ENCODE measurements around the gene MAP3K7CL.
A peak's percentile ranks its signal among the peaks of the same experiment; 100 is the strongest.
"Not testable (repeated sequence)": the region's sequence is repeated elsewhere in the genome, so short reads cannot be mapped to it uniquely, and the experiment has no call there.

MAP3K7CL gene

DNA sequence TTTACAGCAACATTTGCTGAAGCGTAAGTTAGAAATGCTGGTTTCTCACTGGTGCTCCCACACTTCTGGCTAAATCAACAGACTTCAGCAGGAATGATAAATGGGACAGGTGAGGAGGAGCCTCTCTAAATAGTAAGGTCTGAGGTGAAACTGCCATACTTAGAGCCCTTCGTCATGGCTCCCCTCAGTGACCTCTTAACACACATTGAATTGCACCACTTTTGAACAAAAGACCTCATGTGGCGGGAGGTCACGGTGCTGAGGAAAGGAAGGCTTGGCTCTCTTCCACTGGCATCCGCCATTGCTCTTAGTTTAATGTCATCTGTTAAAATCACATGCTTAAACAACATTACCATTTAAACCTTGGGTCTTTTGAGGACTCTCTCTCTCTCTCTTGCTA is 3.4 kb downstream of the MAP3K7CL start:
- no peak for DNase-seq (ENCODE audit: low read depth)

DNA sequence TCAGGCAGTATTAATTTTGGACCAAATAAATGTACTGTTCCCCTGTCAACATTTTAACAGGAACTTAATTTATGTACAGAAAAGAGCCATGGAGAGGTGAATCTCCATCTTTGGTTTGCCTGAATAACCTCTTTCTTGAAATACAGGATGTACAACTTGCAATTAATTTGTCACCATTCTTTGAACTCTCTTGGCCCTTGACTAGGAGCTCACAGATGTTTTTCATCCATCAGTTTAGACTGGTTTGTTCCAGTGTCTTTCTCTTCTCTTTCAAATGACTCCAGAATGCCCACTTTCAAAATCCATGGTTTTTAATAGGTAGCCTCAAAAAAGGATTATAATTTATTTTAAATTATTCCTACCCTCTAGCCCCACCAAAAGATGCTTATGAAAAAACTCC is 5.0 kb downstream of the MAP3K7CL start:
- no peak for DNase-seq (ENCODE audit: low read depth)

DNA sequence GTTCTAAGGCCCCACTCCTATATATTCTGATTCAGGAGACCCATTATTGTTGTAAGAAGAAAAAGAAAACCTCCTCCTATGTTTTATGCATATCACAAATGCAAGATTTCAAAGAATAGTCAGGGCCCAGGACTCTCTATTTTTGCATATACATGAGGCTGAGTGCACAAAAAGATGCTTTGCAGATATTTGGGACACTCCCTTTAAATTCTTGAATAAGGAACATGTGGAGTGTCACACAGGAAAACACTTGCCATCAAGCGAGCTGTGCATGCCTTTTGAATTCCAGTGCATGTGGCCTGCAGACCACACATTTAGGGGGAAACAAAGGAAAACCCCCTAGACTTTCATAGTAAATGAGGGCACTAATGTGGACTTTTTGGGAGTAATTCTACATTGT is 5.6 kb downstream of the MAP3K7CL start:
- DNase-seq (ENCODE audit: low read depth), result no peak

DNA sequence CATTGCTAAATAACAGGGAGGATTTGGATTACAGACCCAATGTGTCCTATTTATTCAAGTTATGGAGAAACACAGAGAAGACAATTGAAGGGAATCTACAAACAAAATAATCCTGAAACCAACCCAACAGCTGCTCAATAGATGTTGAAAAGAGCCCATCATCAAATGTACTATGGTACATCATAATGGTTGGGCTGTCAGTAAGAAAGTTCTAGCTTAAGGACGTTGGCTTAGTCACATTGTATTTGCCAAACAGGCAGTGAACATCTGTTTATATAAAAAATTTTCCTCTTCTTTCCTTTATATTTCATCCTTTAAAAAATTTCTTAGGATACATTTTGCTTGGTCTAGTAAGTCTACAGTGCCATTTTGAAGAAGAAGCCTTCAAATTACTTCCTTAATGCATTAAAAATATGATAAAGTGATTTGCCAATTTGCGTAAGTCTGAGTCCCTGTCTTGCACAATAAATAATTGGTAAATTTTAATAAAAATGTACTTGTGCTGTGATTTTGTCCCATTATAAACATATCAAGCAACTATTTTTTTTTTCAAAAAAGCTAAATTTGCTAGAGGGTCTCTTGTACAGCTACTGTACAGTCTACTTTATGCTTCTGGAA is 14.4 kb downstream of the MAP3K7CL start:
- no peak for DNase-seq (ENCODE audit: low read depth)

DNA sequence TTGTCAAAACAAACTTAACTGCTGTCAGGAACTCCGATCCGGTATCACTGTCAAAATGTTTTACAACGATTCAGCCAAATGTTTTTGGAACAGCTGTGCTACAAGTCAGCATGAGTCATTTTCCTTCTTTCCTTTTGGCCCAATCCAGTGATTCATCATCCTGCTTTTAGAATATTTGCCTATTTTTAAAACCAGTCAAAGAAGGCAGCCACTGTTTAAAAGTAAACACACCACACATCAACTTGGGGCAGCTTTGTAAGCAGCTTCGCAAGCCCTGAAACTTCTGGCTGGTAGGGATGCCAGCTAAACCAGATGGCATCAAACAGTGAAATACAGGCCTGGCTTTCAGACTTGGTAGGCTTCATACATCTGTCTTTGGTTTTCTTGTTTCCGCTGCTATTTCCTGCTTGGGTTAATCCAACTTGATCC is 14.9 kb downstream of the MAP3K7CL start:
- peak; percentile 93 for DNase-seq (ENCODE audit: low read depth)

DNA sequence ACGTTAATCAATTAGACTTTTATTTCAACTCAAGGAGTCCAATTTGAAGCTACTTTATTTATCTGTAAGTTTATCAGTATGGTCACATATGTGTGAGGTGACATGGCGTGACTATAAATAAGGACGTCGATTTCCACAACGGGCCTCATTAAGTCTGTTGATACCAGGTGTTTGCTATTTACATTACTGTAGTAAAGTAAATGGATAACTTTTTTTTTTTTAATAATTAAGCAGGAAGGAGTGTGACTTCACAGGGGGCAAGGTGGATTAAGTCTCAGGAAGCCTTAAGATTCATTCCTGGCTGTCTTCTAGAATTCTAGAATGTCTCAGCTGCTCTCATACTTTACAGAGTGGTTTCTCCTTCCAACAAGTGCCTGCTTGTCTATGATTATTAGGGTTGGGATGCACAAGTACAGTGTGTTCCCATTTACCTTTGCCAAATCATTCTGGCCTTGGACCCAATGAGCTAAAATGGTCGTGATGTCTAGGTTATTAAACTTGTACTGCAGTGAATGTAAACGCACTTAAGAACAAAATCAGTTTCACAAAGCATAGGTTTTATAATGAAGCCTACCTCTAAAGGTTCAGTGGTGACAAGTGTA is 15.5 kb downstream of the MAP3K7CL start:
- DNase-seq (ENCODE audit: low read depth), result no peak

DNA sequence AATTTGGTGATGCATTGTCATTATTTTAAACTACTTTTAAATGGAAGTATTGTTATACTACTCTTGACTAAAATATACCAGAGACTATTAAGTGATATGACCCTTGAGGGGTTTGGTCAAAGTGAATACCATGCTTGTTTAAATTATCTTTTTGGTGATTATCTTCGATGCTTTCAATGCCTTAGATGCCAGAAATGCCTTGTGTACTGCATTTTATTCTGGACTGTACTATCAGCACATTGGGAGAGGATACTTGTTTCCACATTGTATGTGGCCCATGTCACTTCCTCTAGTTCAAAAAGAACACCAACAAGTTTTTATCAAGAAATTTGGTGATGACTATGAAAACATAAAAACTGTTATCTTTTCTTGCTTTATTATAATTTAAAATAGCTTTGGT is 16.3 kb downstream of the MAP3K7CL start:
- DNase-seq (ENCODE audit: low read depth), result no peak

DNA sequence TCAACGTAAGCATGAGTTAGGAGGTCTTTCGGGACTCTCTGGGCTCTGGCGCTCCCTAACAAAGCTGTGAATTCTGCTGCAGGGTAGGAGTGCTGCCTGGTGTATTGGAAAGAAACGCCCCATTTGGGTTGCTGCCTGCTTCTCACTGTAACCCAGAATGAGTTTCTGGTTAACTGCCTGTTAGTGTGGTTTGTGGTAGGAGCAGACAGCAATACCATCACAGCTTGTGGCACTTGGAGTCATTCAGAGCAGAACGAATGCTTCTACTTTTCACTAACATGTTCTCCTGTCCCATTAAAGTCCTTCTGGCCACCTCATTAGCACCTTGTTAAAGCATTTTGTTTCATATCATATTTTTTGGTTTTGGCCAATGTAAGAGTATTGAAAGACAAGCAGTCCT is 18.1 kb downstream of the MAP3K7CL start:
- DNase-seq (ENCODE audit: low read depth), result no peak

DNA sequence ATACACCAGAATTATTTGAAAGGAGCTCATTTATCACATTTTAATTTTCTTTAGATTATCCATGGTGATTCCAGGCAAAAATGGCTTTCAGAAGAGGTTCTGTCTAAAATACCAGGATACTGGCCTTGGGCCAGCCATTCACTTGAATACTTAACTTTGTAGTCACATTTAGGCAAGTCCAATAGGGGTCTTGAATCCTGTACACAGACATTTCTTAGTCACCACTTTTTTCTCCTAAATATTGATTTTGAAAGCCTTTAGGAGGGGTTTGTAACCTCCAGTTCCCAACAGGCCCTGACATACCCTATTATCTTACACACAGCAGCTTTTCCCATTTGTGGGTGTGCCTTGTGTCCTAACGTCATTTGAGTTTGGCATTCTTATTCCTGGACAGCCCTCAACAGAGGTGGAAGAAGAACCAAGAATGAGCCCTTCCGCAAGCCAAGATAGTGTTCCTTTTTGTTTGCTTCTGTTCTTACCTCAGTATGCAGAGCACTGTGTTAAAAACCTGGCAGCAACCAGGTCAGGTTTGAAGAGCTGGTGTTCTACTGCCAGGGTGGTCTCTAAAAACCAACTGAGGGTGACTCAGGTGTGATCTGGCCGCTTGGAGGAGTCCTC is 19.5 kb downstream of the MAP3K7CL start:
- DNase-seq (ENCODE audit: low read depth), result no peak

DNA sequence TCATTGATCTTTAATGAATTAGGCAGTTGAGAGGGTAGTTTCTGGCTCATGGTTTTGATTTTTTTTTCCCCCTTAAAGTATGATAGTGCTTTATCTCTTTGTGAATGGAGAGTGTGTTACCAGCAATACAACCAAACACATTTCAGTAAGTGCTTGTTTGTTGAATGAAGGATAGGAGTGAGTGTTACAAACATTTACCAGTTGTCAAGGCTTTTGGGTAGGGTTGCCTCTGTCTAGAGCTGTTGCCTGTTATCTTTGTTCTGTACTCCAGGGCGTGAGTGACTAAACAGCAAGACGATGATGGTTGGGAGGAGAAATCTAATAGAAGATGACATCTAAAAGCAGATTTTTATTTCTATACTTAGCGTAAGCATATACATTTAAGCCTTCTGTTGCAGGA is 21.5 kb downstream of the MAP3K7CL start:
- DNase-seq (ENCODE audit: low read depth), result no peak

DNA sequence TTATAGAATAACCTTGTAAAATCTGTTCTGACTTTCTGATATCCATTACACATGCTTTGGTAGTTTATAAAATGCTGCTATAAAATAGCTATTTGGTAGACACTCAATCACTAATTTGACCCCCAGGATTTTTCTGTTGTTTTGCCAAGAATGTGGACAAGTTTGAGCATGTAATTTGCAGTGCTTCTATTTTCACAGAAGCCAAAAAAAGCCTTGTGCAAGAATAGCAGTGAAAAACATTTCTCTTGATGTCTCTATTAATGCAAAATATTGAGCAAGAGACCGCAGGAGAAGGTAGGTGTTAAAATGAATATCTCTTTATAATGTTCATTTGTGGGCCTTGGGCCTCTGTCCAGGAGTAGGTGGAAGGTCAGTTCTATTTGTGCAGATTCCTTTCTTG is 22.5 kb downstream of the MAP3K7CL start:
- DNase-seq (ENCODE audit: low read depth), result no peak

DNA sequence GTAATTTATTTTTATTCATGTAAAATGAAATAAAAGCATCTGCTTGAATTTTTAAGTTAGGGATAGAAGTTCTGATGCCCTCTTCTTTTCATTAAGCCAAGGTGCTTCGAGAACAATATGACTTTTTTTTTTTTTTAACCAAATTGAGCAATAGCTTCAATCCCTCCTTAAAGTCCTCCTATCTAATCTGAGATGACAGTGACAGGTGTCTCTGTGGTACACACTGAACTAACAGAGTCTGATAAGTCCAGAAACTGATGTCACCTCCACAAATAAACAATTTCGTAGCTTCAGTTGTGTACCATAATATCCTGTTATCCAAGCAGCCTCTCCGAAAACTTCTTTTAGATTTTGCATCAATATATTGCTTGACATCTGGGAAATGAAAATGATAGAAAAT is 23.8 kb downstream of the MAP3K7CL start:
- no peak for DNase-seq (ENCODE audit: low read depth)

DNA sequence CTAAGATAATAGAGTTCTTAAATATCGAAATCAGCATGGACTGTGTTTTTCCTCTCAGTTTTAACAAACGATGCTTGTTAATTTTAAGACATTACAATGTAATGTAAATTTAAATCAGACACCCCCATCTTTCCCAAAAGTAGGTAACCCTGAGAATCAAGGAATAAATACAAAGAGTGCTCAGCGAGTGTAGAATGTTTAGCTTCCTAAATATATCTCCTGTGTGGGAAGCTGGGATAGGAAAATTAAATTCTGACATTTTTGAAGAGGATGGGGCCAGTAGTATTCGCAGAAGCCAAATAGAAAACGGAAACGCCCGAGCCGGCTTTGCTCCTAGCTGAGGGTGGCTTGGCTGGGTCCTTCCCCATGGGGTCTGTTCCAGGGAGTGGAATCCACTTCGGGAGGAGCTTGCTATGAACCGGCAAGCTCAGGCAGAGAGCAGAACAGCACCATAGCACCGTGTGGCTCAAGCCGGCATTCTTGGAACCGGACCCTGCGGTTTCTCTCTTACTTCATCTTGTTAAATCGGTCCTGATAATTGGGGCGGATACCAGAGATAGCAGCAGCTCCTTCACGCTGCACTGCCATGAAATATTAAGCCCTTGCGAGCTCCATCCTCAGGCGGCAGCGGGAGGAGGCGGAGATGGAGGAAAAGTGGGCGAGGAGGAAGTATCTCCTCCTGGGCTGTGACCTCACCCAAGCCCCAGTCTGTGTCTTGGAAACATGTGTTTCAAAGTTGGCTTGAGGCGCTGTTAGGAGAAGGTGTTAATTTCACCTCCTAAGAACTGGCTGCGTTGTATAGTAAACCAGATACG is 24.9 kb downstream of the MAP3K7CL start:
- DNase-seq (ENCODE audit: low read depth), result no peak

DNA sequence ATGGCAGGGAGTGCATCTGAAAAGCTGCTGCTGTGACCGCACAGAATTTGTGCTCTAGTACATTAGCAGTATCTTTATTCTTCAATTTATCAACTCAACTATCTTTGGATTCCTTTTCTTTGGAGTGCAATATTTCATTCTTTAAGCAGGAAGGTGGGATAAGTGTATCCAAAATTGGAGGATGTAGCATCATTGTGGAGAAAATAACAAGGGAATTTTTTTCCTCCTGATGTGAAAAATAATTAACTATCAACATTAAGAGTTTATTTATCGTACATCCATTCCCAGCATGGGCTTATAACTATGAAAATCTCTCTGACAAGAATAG is 25.5 kb downstream of the MAP3K7CL start:
- no peak for DNase-seq (ENCODE audit: low read depth)

DNA sequence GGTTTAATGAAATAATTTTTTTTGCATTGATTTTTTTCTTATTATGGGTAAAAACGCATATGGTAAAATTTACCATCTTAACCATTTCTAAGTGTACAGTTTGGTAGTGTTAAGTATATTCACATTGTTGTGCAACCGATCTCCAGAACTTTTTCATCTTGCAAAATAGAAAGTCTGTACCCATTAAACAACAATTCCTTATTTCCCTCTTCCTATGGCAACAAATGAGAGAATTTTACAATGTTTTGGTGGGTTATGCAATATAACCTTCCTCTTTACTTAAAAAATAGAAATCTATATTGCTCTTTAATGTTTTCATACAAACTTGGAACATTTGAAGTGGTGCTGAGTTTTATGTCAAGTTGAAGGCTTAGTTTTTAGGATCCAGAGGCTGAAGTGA is 26.6 kb downstream of the MAP3K7CL start:
- no peak for DNase-seq (ENCODE audit: low read depth)

DNA sequence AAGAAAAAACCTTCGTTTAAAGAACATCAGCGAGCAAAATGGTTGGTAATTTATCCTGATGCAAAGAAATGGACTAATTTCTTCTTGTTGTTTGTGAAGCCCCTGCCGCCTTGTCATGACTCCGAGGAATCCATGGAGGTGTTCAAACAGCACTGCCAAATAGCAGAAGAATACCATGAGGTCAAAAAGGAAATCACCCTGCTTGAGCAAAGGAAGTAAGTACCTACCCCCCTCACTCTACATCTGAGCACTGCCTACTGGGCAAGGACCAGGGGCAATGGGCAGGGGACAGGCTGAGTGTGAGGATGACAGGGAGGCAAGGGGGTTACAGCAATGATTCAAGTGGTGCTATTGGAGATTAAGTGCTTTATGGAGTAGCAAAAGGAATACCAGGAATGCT is 29.4 kb downstream of the MAP3K7CL start:
- no peak for DNase-seq (ENCODE audit: low read depth)

DNA sequence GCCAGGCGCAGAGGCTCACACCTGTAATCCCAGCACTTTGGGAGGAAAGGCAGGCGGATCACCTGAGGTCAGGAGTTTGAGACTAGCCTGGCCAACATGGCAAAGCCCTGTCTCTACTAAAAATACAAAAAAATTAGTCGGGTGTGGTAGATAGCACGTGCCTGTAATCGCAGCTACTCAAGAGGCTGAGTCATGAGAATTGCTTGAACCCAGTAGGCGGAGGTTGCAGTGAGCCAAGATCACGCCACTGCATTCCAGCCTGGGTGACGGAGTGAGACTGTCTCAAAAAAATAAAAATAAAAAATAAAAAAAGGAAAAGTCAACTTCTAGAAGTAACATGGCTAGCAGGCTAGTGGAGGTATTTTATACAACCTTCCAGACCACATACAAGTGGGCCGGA is 32.4 kb downstream of the MAP3K7CL start:
- peak; percentile 73 for DNase-seq (ENCODE audit: low read depth)

DNA sequence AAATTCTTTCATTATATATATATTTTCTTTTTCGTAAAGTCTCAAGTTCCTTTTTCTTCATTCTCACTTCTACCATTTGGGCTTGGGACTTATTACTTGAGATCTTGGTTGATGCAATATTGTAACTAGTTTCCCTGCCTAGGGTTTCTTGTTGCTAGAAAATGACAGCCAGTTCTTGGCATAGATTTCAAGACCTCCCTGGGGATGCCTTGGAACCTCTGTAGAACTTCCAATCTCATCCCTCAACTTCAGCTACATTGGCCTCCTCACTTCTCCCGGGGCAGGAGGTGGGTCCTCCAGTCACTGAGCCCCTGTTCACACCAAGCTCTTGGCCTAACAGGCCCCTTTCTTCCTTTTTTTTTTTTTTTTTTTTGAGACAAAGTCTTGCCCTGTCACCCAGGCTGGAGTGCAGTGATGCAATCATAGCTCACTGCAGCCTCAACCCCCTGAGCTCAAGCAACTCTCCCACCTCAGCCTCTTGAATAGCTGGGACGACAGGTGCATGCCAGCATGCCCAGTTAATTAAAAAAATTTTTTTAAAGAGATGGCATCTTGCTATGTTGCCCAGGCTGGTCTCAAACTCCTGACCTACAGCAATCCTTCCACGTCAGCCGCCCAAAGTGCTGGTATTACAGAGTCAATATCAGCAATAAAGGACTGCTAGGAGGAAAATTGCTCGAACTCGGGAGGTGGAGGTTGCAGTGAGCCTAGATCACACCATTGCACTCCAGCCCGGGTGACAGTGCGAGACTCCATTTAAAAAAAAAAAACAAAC is 33.1 kb downstream of the MAP3K7CL start:
- no peak for DNase-seq (ENCODE audit: low read depth)

DNA sequence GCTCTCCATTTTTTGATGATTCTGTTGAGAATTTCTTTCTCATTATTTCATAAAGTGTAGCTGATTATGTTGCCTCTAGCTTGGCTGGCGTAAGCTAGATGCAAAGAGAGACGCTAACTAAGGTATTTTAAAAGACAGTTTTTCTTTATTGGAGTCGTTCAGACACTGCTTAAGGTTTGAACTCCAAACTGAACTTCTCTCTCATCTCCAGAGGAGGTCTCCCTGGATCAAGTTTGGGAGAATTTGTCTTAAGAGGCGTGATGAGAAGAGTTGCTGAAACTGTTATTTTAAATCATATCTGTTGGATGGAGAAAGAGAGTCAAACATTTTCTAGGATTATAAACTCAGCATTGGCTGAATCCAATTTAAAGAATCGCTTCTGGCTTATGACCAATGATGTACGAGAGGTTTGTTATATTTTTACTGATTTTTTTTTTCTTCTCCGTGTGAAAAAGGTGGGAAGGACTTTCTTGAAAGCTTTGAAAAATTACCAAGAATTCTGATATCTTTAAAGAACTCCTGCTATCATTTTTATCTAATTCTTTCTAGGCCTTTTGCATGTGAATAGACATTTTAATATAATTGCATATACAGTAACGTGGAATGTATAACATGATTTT is 34.0 kb downstream of the MAP3K7CL start:
- peak; percentile 84 for DNase-seq (ENCODE audit: low read depth)

DNA sequence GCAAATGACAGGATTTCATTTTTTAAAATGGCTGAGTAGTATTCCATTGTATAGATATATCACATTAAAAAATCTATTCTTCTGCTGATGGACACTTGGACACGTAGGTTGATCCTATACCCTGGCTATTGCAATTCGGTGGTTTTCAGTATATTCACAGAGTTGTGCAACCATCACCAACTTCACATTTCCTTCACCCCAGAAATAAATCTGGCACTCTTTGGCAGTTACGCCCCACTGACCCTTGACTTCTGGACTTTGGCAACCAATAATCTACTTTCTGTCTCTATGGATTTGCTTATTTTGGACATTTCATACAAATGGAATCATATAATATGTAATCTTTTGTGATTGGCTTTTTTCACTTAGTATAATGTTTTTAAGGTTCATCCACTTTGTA is 35.9 kb downstream of the MAP3K7CL start:
- DNase-seq (ENCODE audit: low read depth), result no peak

DNA sequence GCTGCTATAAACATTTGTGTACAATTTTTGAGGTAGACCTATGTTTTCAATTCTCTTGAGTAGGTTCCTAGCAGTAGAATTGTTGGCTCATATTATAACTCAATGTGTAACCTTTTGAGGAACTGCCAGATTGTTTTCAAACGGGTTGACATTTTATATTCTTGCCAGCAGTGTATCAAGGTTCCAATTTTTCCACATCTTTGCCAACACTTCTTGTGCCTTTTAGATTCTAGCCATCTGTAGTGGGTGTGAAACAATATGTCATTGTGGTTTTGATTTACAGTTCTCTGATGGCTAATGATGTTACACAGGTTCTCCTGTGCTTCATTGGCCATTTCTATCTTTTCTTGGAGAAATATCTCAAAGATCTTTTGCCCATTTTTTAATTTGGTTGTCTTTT is 36.4 kb downstream of the MAP3K7CL start:
- no peak for DNase-seq (ENCODE audit: low read depth)

DNA sequence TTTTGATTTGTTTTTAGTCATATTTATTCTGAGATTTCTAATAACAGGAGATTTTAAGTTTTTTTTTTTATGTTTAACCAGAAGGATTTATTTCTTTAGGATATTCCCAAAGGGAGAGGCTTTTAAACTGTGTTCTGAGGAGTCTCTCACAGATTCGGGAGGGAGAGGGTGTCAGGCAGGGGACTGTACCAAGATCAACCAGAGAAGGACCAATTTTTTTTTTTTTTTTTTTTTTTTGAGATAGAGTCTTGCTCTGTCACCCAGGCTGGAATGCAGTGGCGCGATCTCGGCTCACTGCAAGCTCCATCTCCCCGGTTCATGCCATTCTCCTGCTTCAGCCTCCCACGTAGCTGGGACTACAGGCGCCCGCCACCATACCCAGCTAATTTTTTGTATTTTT is 37.0 kb downstream of the MAP3K7CL start:
- DNase-seq (ENCODE audit: low read depth), result not testable (repeated sequence)
